HG03159 (cell line): ENCODE data around the gene CADPS.

ENCODE experiments used
- ATAC-seq: cut with Tn5 transposase; IDR thresholded peaks from one replicate; pipeline ENCODE4 v1.9.1; 2021; ENCODE audit warnings: mild to moderate bottlenecking, moderate library complexity; ENCODE audit not compliant: unreplicated experiment

The CADPS gene

GRCh38 chr3:62454916-62455315 is 420.3 kb downstream of the CADPS start:
- ATAC-seq, result no peak

GRCh38 chr3:62453448-62453847 is 421.8 kb downstream of the CADPS start:
- no peak for ATAC-seq

GRCh38 chr3:62451211-62451887 is 423.9 kb downstream of the CADPS start:
- ATAC-seq, result no peak

GRCh38 chr3:62446337-62446940 is 428.8 kb downstream of the CADPS start:
- ATAC-seq, result peak; percentile 74

DNA sequence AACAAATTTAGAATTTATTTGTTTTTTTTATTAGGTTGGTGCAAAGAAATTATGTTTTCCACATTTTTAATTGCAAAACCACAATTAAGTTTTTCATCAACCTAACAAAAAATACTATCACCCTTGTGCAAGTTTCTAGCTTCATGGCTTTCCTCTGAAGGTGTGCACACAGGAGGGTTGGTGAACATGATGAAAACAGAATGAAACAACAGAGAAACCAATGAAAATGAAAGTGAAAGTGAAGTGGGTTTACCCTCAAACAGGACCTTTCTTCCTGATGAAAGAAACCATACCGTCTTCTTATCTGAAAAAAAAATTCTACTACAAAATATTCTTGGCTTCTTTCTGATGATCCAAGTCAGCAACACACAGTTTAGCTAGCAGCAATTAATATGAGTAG is 429.9 kb downstream of the CADPS start:
- no peak for ATAC-seq

- no peak for ATAC-seq
Measured at GRCh38 chr3:62439978-62440377, 435.2 kb downstream of the CADPS start.

- ATAC-seq, result no peak
Measured at GRCh38 chr3:62439176-62439813, 435.9 kb downstream of the CADPS start.

DNA sequence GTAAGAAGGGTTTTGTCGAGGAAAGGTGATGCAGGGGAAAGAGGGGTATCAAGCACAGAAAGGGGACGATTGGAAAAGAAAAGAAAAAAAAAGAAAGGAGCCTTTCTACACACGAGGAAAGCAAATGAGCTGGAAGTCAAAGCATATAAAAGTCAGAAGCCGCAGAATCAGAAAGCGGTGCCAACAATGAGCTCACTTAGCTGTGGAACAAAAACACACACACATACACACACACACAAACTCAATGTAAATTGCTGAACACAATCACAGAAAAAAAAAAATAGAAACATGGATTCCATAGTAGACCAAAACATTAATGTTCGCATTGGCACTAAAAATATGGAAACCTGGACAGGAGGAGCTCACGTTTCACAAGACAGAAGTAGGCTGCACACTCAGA is 438.4 kb downstream of the CADPS start:
- ATAC-seq, result no peak

GRCh38 chr3:62433396-62433795 is 441.8 kb downstream of the CADPS start:
- ATAC-seq, result no peak

GRCh38 chr3:62421207-62421606 is 454.0 kb downstream of the CADPS start:
- ATAC-seq, result no peak

DNA sequence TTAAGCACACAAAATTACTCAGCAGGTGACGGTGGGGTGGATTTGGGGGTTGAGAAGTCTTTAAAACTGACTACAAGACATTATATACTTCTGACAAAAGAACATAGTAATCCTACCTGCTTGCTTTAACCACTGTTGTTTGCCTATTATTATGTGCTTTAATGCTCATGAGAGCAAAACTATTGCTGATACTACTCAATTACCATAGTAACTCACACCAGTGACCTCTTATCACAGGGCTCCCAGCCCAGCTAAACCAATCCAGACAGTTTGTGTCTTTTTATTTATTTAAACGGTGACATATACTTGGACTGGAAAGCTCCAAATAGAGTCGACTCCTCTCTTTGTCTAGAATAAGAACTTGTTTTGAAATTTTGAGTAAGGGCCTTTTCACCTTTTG is 459.1 kb downstream of the CADPS start:
- no peak for ATAC-seq

DNA sequence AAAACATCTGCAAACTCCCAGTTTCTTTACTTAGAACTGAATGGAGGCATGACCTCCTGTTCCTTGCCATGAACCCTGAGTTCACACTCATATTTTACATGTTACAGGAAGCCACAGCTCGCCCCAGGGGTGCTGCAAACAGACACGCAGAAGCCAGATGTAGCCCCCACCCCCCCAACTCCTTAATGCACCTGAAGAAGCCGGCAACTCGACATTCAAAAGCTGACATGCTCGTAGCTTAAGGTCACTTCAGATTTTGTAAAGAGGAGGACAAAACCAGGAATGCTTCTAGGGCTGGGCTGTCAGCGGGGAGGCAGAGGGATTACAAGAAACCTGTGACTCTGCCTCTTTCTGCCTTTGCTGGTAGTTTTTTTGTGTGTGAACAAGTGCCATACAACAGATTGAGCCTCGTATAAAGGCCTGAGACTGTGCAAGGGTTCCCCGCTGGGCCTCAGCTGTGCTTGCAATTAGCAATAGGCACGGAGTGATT is 459.9 kb downstream of the CADPS start:
- no peak for ATAC-seq

DNA sequence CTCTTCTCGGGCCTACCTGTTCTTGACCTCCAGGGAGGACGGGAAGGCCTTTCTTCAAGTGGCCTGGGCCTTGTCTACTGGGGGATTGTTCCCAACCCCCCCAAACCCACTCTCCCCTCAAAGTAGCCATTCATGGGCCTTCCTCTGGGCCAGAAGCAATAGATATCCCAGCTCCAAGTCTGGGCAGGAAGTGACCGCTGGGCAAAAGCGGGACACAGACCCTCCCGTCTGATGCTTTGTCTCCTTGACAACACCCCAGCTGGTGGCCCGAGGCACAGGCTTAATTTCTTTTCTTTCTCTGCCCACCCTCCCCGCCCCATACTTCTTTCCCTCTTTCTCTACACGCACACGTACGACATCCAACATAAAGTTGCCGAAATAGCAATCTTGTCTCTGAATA is 460.4 kb downstream of the CADPS start:
- ATAC-seq, result no peak

DNA sequence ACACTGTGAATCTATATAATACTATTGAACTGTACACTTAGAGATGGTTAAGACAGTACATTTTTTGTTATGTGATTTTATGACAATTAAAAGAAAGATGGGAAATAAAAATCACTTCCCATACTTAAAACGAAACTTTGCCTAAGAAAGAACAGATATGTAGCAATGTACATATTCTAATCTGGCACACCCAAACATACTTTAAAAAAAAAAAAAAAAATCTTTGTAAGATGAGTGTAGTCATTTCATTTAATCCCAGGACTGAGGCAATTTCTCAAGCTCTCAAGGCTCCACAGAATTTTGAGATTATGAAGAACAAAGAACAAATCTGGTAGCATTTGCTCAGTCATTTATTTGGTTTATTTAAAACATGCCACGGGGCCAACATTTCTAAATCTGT is 461.5 kb downstream of the CADPS start:
- no peak for ATAC-seq

DNA sequence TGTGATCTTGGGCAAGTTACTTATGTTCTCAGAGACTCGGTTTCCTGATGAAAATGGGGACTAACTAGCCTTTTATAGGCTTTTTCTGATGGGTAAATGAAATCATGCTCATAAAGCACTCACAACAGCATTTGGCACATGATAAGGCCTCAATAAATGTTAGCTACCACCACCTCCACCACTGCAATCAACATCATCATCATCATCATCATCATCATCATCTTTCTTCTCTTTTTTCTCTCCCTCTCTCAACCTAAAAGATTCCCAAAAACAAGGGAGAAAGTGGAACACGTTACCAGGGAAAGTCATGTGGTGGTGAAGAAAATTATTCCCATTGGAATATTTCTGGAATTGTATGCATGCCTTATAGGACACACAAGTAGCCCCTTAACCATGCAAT is 468.3 kb downstream of the CADPS start:
- ATAC-seq, result no peak

GRCh38 chr3:62405566-62405965 is 469.6 kb downstream of the CADPS start:
- ATAC-seq, result no peak

- ATAC-seq, result no peak
Measured at GRCh38 chr3:62405135-62405534, 470.1 kb downstream of the CADPS start.

GRCh38 chr3:62404321-62404720 is 470.9 kb downstream of the CADPS start:
- ATAC-seq, result no peak

DNA sequence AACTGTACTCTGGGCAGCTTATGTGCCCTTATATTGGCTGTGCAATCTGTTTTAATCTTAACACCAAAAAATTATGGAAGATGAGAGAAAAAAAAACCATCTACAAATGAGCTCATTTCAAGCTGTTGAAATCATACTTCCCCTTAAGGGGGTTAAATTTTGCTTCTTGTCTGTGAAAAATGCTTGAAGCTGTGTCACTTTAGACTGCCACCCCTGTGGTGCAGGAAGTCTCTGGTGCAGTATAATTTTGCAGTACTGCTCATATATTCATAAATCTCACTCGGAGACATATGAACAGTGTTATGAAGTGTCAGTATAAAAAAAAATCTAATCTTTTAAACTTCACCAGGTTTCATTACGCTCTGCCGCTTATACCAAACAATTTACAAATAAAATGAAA is 471.5 kb downstream of the CADPS start:
- no peak for ATAC-seq

DNA sequence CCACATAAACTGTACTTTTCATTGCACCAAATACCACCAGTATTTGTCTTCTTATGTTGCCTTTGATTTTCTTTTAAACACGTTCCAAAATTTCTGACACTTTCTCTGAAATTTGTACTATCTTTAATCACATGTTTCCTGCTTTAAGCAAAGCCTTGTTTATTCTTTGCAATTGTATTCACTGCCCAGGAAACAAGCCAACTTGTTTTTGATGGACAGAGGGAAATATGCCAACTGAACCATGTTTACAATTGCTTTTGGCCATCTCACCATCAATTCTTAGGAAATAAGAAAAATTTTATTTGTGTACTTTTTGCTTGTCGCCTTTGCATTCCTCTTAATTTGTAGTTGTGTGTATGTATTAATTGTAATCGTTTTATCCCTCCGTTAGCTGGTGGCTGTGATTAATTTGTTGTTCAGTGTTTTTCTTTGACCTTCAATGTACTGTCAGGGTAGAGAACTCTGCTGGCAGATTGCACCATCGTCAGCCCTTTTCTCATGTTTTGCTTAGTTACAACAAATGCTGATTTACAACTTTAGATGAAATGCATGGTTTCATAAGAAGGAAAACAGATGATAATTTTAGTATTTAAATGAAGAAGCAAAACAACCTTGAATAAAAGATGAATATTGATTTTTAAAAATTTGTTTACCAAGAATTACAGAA is 482.5 kb downstream of the CADPS start:
- ATAC-seq, result no peak

DNA sequence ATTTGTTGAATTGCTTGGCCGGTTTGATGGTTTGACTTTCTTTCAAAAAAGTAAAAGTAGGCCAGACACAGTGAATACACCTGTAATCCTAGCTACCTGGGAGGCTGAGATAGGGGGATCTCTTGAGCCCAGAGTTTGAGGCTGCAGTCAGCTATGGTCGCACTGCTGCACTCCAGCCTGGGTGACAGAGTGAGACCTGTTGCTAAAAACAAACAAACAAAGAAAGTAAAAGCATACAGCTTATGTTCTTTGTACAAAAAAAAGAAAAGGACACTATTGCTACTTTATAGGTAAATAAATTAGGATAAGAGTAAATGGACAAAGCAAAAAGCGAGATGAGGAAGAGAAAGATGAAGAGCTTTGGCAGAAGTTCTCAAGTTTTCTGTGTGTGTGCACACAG is 488.0 kb downstream of the CADPS start:
- no peak for ATAC-seq

DNA sequence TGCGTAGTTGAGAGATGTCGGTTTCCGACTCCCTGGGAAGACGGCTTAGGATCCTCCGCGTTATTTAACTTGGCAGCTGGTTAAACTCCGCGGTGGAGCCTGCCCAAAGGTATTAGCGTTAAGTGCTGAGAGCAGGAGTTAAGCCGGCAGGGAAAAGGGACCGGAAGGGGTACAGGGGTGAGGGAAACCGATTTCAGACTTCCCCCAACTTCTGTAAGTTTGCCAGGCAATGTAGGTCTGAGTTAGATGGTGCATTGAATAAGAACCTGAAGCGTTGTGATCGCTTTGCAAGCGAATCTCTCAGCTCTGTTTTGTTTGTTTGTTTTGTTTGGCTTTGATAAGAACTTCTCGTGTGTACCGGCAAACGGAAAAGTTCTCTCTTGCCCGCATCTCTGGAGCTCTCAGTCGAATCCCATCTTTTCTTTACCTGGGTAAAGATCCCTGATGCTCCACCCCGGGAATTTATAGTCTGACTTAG is 495.9 kb downstream of the CADPS start:
- ATAC-seq, result no peak
